HG03175 (cell line): ENCODE results near the gene HLF.
A peak's percentile ranks its signal among the peaks of the same experiment; 100 is the strongest.

Source experiments
- ATAC-seq: cut with Tn5 transposase; IDR thresholded peaks from one replicate; pipeline ENCODE4 v1.9.1; 2021; ENCODE audit warnings: mild to moderate bottlenecking, moderate library complexity; ENCODE audit not compliant: unreplicated experiment

The HLF gene, protein sequence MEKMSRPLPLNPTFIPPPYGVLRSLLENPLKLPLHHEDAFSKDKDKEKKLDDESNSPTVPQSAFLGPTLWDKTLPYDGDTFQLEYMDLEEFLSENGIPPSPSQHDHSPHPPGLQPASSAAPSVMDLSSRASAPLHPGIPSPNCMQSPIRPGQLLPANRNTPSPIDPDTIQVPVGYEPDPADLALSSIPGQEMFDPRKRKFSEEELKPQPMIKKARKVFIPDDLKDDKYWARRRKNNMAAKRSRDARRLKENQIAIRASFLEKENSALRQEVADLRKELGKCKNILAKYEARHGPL

DNA sequence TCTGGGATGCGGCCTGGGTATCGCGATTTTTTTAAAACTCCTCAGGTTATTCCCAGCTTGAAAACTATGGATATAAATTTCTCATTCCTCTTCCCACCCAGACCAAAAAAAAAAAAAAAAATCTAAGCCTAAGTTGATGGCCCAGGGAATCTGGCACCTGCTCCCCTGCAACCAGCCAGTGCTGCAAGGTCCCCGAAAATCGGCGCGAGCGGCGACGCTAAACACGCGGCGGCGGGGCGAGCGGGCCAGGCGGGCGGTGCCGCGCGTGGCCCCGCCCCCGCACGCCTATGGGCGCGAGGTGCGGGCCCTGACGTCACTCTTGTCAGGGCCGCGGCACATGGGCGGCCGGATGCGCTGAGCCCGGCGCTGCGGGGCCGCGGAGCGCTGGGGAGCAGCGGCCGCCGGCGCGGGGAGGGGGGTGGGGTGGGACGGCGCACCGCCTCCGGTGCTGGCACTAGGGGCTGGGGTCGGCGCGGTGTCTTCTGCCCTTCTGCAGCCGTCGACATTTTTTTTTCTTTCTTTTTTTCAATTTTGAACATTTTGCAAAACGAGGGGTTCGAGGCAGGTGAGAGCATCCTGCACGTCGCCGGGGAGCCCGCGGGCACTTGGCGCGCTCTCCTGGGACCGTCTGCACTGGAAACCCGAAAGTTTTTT lies at the start of gene HLF:
Gene HLF, plus strand, starts transcription at position 316 of the 654 bp plus-strand sequence. CDS start 525 bp downstream, outside the sequence.
- ATAC-seq = peak; percentile 97

DNA sequence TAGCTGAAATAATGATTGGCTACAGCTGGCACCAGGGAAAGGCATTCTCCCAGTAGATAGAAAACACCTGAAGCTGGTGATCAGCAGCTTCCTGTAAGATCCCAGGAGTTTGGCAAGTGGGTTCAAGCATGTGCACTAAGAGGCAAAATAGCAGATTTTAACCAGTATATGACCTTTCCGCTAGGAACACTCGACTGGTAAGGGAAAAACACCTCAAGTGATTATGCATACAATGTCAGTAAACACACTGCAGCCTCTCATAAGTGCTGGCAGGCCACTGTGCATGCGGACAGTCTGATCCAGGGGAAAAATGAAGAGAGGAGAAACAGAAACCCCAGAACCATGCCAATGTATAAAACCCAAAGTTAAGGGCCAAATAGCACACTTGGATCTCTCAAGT lies 49.0 kb upstream of the HLF start:
- no peak for ATAC-seq

DNA sequence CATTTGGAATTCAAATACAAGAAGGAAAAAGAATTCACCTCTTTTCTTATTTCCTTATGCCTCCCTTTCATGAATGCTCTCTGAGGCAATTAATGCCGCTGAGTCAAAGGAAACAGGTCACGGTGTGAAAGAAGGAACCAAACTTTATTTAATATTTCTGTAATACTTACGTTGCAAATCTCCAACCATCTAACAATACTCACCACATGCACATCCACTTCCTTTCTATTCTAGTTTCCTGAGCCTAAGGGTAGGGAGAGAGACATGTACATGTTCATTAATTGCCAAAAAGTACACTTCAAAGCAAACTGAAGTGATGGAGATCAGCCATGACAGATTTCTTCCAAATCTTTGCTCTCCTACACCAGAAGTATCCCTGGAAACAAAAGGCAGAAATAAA lies 47.9 kb upstream of the HLF start:
- no peak for ATAC-seq

DNA sequence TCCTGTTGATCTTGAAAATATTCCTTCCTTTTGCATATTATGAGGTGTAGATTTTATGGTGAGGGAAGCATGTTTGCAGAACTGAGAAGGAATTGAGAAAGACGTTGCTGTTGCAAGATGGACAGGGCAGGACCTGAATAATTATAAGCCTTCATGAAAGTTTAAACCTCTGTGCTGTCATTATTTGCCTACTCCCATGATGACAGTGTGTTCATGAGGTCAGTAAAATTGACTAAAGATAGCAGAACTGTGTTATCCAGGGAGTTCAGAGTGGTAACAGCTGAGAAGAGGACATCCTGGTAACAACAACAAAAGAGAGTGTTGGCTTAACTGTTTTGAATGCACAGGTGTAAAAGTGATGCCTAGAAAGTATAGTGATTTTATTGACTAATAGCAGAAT lies 45.3 kb upstream of the HLF start:
- ATAC-seq = no peak

DNA sequence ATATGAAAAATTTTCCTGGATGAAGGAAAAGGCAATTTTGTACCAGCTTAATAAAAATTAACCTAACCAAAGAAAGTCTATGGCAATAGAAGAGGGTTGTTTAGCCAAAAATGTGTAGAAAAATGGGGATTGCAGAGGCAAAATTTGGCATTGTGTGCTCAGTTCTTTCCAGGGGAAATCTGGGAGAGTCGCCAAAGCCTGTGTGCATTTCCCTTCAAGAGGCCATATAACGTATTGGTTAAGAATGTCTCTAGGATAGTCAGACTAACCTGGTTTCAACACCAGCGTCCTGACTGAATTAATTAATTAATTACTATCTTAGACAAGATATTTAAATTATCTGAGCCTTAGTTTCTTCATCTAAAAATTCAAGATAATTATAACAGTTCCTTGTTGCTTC lies 44.8 kb upstream of the HLF start:
- no peak for ATAC-seq

DNA sequence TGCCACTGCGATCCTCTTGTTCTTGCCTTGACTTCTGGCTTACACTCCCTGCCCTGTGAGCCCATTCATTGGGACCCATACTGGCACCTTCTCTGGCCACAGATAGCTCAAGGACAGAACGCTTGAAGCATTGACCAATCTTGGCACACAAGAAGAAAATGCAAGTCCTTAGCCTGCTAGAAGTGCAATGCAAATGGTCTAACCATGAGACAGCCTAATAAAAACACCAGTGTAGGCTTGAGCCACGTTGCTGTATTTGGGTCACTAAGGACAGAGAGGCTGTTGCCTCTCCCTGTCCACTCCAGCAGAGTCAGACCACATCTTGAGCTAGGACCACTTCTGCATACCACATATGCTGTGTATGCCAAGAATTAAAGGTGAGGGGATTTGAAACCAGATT lies 41.2 kb upstream of the HLF start:
- no peak for ATAC-seq

DNA sequence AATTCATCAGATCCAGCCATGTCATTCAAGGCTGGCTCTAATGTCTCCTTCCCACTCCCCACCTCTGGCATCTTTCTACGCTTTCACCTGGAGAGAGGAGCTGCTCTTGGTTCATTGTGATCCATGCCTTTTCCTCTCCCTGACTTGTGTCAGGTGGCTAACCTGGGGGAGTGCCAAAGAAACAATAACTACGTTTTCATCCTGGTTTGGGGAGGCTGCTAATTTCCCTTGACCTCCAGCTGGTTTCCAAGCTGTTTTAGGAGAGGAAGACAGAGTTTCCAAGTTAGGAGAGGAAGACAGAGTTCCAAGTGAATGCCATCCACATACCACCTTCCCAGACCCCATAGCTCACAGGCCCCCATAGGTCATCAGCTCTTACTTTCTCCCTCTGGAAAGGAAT lies 40.0 kb upstream of the HLF start:
- ATAC-seq = no peak

DNA sequence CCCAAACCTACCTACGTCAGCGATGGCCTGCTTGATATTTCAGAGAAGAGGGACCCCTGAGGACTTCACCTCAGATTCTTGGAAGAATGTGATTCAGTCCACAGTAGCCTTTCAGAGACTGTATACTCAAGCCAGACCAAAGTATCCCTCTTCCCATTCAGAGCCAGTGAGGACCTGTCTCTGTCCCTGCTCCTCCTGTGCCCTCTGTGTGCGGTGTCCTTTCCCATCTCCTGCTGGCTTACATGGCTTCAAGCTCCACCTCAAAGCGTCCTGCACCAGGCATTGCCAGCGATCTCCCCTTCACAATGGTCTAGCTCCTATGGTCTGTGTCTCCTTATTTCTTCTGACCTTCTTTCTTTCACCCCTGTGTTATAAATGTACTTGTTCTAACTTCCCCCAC lies 39.5 kb upstream of the HLF start:
- ATAC-seq = no peak

DNA sequence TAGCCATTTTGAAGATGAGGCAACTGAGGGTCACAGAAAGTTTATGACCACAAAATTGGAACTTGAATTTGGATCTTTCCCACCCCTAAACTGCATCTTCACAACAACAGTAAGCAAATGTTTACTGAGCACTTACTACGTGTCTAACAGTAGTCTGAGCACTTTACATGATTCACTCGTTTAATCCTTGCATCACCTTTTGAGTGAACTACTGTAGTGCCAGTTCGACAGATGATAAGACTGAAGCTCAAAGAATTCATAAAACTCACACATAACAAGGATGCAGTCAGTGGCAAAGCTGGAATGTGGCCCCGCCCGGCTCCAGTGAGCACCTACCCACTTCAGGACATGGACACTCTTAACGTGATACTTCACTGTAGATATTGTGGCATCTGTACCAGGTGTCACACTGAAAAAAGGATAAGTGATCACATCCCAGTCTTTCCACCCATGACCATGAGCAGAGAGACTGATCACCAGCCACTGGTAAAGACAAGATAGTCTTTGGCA lies 36.0 kb upstream of the HLF start:
- no peak for ATAC-seq

DNA sequence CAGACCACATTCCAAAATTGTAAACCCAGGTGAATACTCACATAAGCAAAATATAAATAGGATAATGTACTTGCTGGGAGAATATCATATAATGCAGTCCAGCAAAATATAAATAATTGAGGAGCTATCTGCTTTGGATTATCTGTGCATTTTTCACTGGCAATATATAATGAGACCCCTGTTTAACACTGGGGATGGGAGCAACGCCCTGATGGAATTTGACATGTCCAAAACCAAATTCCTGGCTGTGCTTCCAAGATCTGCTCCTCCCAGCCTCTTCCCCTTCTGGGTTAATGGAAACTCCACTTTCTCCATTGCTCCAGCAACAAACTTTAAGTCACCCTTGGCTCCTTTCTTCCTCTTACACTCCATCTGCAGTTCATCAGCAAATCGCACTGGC lies 35.5 kb upstream of the HLF start:
- ATAC-seq = no peak

DNA sequence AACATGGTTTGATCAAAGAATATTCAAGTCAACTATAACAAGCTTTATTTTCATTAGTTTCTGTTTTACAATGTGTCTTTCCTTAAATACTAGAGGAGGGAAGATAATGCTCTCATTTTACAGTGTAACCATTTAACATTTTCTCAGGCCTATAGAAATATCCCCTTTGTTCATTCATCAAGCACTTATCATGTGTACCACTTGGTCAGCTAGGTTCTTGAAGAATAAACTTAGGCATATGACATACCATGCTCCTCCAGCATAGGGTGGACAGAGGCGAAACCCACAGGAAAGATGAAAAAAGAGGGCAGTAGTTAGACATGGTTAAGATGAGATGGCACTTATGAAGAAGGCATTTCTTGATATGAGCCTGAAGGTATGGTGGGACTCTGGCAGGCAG lies 34.0 kb upstream of the HLF start:
- ATAC-seq = no peak

DNA sequence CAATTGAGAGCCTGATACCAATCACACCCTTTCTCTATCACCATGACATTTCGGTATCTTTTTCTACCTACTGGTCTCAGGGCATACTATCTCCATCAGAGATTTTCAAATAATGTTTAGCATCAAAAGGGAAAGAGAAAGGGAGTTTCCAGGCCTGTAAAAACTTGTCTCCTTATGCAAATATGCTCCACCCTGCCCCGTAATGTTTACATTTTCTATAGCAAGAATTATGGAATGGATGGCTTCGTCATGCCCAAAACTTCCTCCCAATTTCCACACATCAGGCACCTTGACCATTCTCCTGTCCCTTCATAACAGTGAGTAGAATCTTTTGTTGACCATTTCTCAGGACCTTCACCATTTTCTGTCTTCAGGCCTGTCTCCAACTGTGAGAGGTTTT lies 30.9 kb upstream of the HLF start:
- ATAC-seq = no peak

DNA sequence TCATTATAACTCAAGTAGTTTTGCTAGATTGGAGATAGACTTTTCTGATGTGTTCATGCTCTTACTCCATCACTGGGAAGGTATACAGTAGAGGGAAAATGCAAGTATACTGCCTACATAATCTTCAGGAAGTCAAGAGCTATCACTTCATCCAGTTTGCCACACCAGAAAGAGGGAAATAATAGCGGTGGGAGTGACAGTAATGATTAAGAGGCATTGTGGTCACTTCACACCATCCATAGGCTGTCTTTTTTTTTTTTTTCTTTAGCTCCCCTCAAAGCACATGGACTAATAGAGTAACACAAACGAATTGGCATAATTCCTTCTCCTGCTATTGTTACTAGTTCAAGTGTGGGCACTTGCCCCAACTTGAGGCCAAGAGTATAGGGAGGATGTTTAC lies 28.4 kb upstream of the HLF start:
- no peak for ATAC-seq

DNA sequence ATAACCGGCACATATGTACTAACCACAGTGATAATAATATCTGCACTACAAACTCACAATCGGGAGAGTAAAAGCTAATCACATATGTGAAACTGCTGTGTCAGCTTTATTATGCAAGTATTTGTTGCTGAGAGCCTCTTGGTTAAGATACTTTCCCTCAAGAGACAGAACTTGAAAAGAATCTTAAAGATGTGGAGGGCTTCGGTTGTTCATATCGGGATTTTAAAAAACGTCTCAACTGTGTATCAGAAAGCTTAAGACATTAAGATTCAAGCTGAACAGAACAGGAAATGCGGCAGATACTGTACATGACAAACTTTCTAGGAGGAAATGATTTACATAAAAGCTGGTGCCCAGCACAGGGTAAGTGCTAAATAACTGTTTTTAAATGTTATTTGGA lies 27.5 kb upstream of the HLF start:
- ATAC-seq = no peak

DNA sequence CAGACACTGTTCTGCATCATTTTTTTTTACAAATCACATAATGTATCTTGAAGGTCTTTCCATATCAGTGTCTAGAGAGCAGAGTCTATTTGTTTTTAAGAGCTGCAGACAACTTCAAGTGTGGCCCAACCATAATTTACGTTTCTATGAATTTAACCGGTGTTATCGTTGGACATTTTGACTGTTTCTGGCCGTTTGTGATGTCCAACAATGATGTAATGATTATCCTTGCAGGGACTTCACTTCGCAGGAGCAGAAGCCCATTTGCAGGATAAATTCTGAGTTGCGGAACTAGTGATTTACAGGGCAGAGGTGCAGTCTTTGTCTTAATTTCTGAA lies 26.9 kb upstream of the HLF start:
- no peak for ATAC-seq

DNA sequence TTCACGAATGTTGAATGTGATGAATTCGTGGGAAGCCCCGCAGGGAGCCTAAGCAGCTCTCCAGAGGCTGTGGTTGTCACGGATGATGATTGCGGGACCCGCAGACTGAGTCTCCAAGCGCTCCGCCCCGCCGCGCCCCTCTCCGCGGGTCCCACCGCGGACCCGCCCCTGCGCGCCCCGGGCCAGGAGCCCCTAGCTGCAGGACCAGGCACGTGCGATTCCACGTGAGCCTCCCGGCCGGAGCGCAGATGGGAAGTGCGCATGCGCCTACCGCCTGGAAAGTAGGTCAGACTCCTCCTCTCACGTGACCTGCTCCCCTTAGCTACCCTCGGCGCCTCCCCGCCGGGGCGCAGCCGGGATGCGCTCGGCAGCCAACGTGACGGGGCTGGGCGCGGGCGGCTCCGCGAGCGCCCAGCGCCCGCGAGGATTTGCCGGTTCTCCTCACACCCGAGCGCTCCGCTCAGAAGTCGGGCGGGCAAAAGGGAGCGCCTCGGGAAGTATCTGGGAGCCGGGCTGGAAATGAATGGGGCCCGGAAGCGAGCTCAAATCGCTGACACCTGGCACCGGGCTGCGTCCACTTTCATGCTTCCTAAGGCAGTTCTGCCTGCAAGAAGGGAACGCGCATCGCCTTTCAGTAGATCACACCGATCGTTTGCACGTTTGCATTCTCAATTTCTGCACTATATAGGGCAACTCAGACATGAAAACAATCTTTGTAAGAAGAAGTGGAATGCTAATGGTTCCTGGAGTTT lies 26.4 kb upstream of the HLF start:
- peak; percentile 97 for ATAC-seq

DNA sequence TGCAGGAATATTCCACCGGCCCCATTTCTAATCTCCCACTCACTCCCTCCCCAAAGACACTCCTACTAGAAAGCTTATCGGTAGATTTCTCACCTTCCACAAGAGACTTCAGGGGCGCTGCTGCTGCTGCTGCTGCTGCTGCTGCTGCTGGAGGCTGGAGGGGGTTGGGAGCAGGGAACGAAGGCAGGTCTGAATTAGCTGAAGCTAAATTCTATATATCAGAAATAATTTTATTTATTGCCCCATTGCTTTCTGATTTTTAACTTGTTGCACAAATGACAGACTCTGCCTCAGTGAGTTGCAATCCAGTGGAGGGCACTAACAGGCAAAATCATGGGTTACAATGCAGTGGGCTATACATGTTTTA lies 25.8 kb upstream of the HLF start:
- peak; percentile 27 for ATAC-seq

DNA sequence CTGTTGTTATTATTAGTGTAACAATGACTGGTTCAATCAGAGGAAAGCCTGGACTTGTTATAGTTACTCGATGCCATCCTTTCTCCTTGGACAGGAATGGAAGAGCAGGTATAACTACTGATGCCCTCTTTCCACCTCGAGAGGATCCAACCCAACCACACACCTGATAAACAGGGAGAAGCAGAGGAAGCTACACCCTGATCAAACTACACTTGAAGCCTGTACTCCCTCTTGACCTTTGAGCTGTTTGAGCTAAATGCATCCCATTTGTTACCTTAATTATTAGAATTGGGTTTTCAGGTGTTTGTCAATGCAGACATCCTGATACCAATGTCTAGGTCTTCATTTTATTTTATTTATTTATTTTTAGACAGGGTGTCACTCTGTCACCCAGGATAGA lies 23.7 kb upstream of the HLF start:
- ATAC-seq = no peak

DNA sequence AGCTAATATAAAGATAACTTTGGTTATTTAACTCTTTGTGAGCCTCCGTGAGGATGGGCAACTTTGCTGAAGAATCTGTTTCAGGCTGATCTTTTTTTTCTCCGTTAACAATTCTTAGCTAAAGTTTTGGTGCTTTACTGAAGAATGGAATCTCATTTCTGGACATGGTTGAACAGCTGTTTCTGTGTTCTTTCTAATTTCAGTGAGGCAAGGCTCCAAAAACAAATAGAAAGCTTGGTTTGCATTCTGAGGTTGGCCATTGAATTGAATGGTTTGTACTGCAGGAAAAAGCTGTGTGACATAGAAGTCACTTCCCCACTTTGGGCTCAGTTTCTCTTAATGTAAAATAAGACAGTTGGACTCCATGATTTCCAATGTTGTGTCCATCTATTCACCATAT lies 22.3 kb upstream of the HLF start:
- no peak for ATAC-seq

DNA sequence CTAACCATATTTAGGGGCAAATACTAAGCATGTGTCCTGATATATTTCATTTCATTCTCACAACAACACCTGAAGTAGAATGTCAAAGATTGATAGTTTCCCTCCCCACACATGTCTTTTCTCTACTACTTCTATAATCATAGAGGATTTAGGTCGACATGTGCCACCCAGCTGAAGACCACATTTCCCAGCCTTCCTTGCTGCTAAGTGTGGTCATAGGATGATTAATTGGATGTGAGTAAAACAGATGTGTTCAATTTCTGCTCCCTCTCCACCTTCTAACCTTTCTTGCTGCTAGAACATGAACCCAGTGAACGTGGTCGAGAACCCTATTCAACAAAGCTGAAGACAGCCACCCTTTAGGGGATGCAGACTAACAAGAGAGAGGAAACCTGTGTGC lies 18.8 kb upstream of the HLF start:
- no peak for ATAC-seq

DNA sequence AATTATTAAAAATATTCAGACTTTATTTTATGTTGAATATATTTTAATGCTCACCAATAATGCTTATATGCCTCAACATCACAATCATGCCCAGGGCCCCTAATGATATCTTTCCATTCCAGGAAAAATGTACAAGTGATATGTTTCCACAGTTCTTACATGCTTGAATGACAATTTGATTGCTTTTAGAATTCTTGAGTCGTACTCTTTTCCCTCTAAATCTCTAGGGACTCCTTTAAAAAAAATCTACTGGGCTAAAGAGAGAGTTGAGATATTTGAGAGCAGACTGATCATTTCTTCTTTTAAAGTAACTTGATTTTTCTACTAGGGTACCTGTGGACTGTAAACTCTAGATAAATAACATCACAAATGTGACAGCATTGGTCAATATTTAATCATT lies 18.2 kb upstream of the HLF start:
- ATAC-seq = no peak

DNA sequence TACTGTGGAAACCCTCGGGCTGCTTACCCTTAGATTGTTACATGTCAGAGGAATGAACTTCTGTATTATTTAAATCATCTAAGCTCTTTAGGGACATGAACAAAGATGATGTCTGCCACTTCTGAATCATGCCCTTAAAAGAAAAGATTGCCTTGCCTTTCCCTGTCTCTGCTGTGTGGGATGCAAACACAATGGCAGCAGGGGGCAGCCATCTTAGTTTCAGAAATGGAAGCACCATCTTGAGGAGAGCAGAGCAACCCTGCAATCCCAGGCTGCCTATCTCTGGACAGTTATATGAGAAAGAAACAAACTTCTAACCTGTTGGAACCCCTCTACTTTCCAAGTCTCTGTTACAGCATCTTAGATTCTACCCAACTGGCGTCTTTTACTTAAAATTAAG lies 16.7 kb upstream of the HLF start:
- no peak for ATAC-seq
